Glutamatergic neuron (in vitro differentiated cells): ENCODE results near the gene CABCOCO1. TPM values are rescaled to one million over a fixed set of nuclear protein-coding genes. Genes with fewer than 3 reads are reported as not detected.

Experiments
- DNase-seq: peaks from one replicate; pipeline ENCODE4 v3.0.0; 2022
- H3K27ac Mint-ChIP-seq: one replicate; pipeline ENCODE4 v1.8.0; 2020; ENCODE audit warnings: mild to moderate bottlenecking, mixed read lengths, inconsistent platforms; ENCODE audit not compliant: unreplicated experiment
- H3K27me3 Mint-ChIP-seq: one replicate; pipeline ENCODE4 v1.8.0; 2020; ENCODE audit warnings: mild to moderate bottlenecking, moderate library complexity, mixed read lengths, inconsistent platforms; ENCODE audit not compliant: unreplicated experiment
- H3K36me3 Mint-ChIP-seq: one replicate; pipeline ENCODE4 v1.8.0; 2020; ENCODE audit warnings: mild to moderate bottlenecking, mixed read lengths, inconsistent platforms; ENCODE audit not compliant: unreplicated experiment
- H3K4me1 Mint-ChIP-seq: one replicate; pipeline ENCODE4 v1.8.0; 2020; ENCODE audit warnings: mild to moderate bottlenecking, low read depth, mixed read lengths, inconsistent platforms; ENCODE audit not compliant: unreplicated experiment
- H3K4me3 Mint-ChIP-seq: one replicate; pipeline ENCODE4 v1.8.0; 2020; ENCODE audit warnings: mild to moderate bottlenecking, mixed read lengths, inconsistent platforms; ENCODE audit not compliant: unreplicated experiment
- H3K9me3 Mint-ChIP-seq: one replicate; pipeline ENCODE4 v1.8.0; 2020; ENCODE audit warnings: mild to moderate bottlenecking, moderate library complexity, mixed read lengths, inconsistent platforms; ENCODE audit not compliant: unreplicated experiment
- total RNA-seq: library from RNA; stranded (reverse); fragmentation: NEBNext Ultra II Directional; extraction: Animal tissue kit (Norgen Biotek cat#: 25700); gene quantifications from one replicate; pipeline ENCODE4 v1.2.1, GENCODE V29; 2021; ENCODE audit not compliant: unreplicated experiment
- TF ChIP-seq, protein P1 (sequence below): fragments of 200-600 bp; sonication (generic); IDR thresholded peaks from one replicate; pipeline ENCODE4 v1.5.0; 2021; ENCODE audit not compliant: partially characterized antibody, unreplicated experiment

CABCOCO1 gene
- total RNA-seq, 1 donor from 2014 or later: not detected

DNA sequence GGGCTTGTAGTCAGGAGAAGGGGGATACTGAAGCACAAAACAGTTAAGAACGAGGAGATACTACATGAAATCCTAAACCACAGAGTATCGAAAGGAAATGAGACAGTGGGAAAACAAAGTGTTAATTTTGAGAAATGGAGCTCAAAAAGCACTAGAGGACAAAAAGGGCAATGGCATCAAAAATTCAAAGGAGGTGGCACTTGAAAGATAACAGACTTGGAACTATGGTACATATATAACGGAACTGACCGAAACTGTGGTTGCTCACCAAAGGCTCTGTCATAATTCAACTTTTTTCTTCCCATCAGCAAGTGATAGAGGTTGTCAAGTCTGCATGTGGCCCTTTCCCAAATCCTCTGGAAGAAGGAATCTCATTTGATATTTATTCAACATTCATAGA, 97.0 kb downstream of the CABCOCO1 start:
- TF ChIP-seq, protein P1, sequence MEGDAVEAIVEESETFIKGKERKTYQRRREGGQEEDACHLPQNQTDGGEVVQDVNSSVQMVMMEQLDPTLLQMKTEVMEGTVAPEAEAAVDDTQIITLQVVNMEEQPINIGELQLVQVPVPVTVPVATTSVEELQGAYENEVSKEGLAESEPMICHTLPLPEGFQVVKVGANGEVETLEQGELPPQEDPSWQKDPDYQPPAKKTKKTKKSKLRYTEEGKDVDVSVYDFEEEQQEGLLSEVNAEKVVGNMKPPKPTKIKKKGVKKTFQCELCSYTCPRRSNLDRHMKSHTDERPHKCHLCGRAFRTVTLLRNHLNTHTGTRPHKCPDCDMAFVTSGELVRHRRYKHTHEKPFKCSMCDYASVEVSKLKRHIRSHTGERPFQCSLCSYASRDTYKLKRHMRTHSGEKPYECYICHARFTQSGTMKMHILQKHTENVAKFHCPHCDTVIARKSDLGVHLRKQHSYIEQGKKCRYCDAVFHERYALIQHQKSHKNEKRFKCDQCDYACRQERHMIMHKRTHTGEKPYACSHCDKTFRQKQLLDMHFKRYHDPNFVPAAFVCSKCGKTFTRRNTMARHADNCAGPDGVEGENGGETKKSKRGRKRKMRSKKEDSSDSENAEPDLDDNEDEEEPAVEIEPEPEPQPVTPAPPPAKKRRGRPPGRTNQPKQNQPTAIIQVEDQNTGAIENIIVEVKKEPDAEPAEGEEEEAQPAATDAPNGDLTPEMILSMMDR: no peak
- no peak overlapping the region for H3K27ac Mint-ChIP-seq
- no peak overlapping the region for H3K4me3 Mint-ChIP-seq
- no peak for DNase-seq
- no peaks in the 10 kb centered on the region for H3K4me1 Mint-ChIP-seq
- no peaks in the 10 kb centered on the region for H3K36me3 Mint-ChIP-seq
- no peaks in the 10 kb centered on the region for H3K27me3 Mint-ChIP-seq
- H3K9me3 Mint-ChIP-seq: no peaks in the 10 kb centered on the region

DNA sequence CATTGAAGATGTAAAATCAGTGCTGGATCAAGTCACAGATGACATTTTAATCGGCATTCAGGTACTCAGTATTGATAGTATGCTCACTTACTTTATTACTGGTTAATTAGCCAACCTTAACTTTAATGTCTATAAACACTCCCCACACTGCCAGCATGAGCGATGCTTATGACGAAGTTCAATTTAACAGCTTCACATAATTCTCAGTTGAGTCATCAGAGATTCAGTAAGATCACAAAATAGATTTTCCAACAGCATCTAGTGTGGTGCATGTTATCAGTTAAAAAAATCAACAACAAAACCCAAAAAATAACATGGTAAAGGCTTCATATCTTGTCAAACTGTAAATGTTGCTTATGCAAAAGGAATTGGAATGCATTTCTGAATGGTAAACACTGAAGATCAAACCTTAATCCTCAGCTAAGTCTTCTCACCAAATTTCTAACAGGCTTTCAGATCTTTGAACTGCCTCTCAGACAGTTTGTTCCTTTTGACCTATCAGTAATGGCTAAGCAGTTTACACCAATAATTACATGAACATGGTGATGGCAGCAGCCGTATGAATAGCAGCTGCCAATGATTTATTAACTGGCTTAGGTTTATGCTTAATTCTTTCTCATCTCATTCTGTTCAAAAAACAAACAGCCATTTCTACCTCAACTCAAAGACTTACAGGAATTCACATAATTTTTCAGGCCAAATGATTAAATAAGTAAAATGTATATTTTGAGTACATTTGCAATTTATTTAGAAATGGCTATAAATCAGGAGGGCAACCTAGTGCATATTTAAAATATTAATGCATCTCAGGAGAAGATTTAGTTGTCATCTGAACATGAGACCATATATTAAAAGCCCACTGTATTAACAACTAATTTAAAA, 98.5 kb downstream of the CABCOCO1 start:
- no peaks in the 10 kb centered on the region for H3K27me3 Mint-ChIP-seq
- DNase-seq: no peak
- H3K36me3 Mint-ChIP-seq: no peaks in the 10 kb centered on the region
- H3K9me3 Mint-ChIP-seq: no peaks in the 10 kb centered on the region
- H3K27ac Mint-ChIP-seq: no peak overlapping the region
- no peak overlapping the region for H3K4me3 Mint-ChIP-seq
- H3K4me1 Mint-ChIP-seq: no peaks in the 10 kb centered on the region
- TF ChIP-seq, protein P1: no peak

DNA sequence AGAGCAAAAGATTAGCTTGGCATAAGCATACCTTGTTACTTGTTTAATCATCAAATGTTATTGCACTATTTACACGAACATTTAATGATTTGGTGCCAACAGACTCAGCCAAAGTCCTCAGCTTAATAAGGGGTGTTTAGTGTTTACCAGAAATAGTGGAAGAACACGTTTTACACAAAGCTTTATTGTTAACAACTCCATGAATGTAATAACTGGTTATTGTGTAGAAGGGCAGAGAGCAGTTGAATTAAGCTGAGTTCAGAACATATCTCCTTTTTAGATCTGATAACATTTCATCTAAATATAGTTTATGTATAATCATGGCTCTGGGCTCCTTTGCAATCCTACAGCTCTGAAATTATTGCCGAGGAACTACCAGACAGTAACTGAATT, 99.1 kb downstream of the CABCOCO1 start:
- Mint-ChIP-seq H3K4me1 (no peaks in the 10 kb centered on the region), H3K36me3 (no peaks in the 10 kb centered on the region), H3K4me3 (no peak overlapping the region), H3K27ac (no peak overlapping the region), H3K9me3 (no peaks in the 10 kb centered on the region), H3K27me3 (no peaks in the 10 kb centered on the region)
- DNase-seq: no peak
- TF ChIP-seq, protein P1: no peak

DNA sequence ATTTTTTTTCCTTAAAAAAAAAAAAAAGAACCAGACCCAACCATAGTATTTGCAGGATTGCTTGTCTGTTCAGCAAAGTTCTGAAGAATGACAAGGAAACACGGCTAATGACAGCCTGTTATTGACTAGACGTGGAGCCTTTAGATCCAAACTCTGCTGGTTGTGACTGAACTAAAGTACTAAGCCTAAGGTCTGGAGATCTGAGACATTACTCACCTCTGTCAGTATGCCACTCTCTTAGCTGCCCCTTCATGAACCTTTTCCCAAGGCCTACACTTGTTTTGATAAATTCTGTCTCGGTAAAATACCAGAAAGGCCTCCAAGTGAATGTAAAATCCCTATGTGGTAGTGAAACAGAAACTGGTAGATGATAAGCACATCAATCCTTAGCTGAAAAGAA, 101.0 kb downstream of the CABCOCO1 start:
- Mint-ChIP-seq H3K9me3 (no peaks in the 10 kb centered on the region), H3K27me3 (no peaks in the 10 kb centered on the region), H3K27ac (no peak overlapping the region), H3K4me1 (no peaks in the 10 kb centered on the region), H3K4me3 (no peak overlapping the region), H3K36me3 (no peaks in the 10 kb centered on the region)
- no peak for DNase-seq
- TF ChIP-seq, protein P1: no peak

DNA sequence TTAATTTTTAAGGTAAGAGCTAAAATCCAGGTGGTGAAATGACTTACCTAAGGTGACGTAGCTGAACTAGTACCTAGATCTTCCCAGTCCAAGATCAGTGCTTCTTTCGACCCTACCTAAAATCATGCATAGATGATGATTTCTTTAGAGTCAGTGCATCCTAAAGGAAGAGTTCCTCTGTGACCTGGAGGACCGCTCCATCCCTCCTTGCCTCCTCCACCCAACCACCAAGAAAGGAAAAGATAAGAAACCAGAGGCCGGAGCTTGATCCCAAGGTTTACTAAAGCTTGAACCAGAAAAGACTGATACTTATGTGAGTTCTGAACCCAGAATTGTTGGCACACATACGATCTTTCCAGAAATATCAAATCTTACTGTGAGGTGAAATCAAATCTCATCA, 101.8 kb downstream of the CABCOCO1 start:
- Mint-ChIP-seq H3K36me3 (no peaks in the 10 kb centered on the region), H3K9me3 (no peaks in the 10 kb centered on the region), H3K4me3 (no peak overlapping the region), H3K27ac (no peak overlapping the region), H3K4me1 (no peaks in the 10 kb centered on the region), H3K27me3 (no peaks in the 10 kb centered on the region)
- DNase-seq: no peak
- TF ChIP-seq, protein P1: no peak
